ENCODE results near the gene ZNF519. TPM values are rescaled to one million over a fixed set of nuclear protein-coding genes. Genes with fewer than 3 reads are reported as not detected.

ZNF519 gene
- total and polyA plus RNA-seq, 7 donors: 0.25 to 3.2 (median 1.1) TPM

GRCh38 chr18:14089191-14089590, 43.0 kb downstream of the ZNF519 start:
- intact Hi-C loops (cut with DNase I): loop anchor here in 1 of 2 donors (5.0 kb wide), 1 partner anchor 267 kb away; the partner anchor contains the start of gene MC5R
- no peaks in the 10 kb centered on the region for H3K27me3 ChIP-seq (ENCODE audit: insufficient read depth in 3 of 3, low read length in 2 of 3)
- WGBS, 3 donors: 88 to 91% (median 90%) methylated on average over 2 of the region's 2 CpGs

GRCh38 chr18:14086458-14087231, 45.6 kb downstream of the ZNF519 start:
- intact Hi-C loops (cut with DNase I): loop anchor here (1.0 to 5.0 kb wide), 2 partner anchors 262 to 264 kb away; partner anchors contain the start of gene MC5R (in 2 of the 2)
- no peaks in the 10 kb centered on the region for H3K27me3 ChIP-seq (ENCODE audit: insufficient read depth in 3 of 3, low read length in 2 of 3)
- H3K4me3 ChIP-seq: no peak overlapping the region
- 35 to 37% (median 35%) methylated on average over 9 of the region's 9 CpGs for WGBS, 3 donors
- no peak overlapping the region for H3K27ac ChIP-seq
- DNase-seq (no peak), ATAC-seq (peak in 3 of 4 donors; percentile 43 to 67 (median 53))
- no peaks in the 10 kb centered on the region for H3K4me1 ChIP-seq
- peak; percentile 52 for TF ChIP-seq CTCF (IDR thresholded peaks at IDR 0.05)
- no peaks in the 10 kb centered on the region for H3K9me3 ChIP-seq
- no peaks in the 10 kb centered on the region for H3K36me3 ChIP-seq (ENCODE audit: insufficient read depth in 1 of 2, low read depth in 1 of 2)

More at GRCh38 chr18:14089191-14089590, 43.0 kb downstream of the ZNF519 start:
- ATAC-seq: no peak
- no peaks in the 10 kb centered on the region for H3K4me1 ChIP-seq
- no peak for TF ChIP-seq CTCF (IDR thresholded peaks at IDR 0.05)
- no peaks in the 10 kb centered on the region for H3K9me3 ChIP-seq
- no peak overlapping the region for H3K4me3 ChIP-seq
- H3K36me3 ChIP-seq (ENCODE audit: insufficient read depth in 1 of 2, low read depth in 1 of 2): no peaks in the 10 kb centered on the region
- H3K27ac ChIP-seq: no peak overlapping the region
- no peak for DNase-seq

GRCh38 chr18:14085770-14086457, 46.3 kb downstream of the ZNF519 start:
- no peaks in the 10 kb centered on the region for H3K36me3 ChIP-seq (ENCODE audit: insufficient read depth in 1 of 2, low read depth in 1 of 2)
- peak in 1 of 4 donors; percentile 40 for ATAC-seq
- no peak overlapping the region for H3K4me3 ChIP-seq
- intact Hi-C loops (cut with DNase I): loop anchor here (1.0 to 5.0 kb wide), 2 partner anchors 262 to 264 kb away; partner anchors contain the start of gene MC5R (in 2 of the 2)
- no peaks in the 10 kb centered on the region for H3K4me1 ChIP-seq
- TF ChIP-seq CTCF (IDR thresholded peaks at IDR 0.05): no peak
- no peak overlapping the region for H3K27ac ChIP-seq
- H3K27me3 ChIP-seq (ENCODE audit: insufficient read depth in 3 of 3, low read length in 2 of 3): no peaks in the 10 kb centered on the region
- no peak for DNase-seq
- 51 to 74% (median 59%) methylated on average over 9 of the region's 9 CpGs for WGBS, 3 donors
- H3K9me3 ChIP-seq: no peaks in the 10 kb centered on the region

GRCh38 chr18:14075196-14075595, 57.0 kb downstream of the ZNF519 start:
- 93 to 100% (median 95%) methylated on average over 3 of the region's 3 CpGs for WGBS, 3 donors
- DNase-seq (no peak), ATAC-seq (no peak)
- H3K9me3 ChIP-seq: peaks cover 1% of the 10 kb centered on the region
- no peak overlapping the region for H3K4me3 ChIP-seq
- no peaks in the 10 kb centered on the region for H3K27me3 ChIP-seq (ENCODE audit: insufficient read depth in 3 of 3, low read length in 2 of 3)
- H3K4me1 ChIP-seq: no peaks in the 10 kb centered on the region
- no peak overlapping the region for H3K27ac ChIP-seq
- no peak for TF ChIP-seq CTCF (IDR thresholded peaks at IDR 0.05)
- no peaks in the 10 kb centered on the region for H3K36me3 ChIP-seq (ENCODE audit: insufficient read depth in 1 of 2, low read depth in 1 of 2)
- intact Hi-C loops (cut with DNase I): no loop called here
